ENCODE measurements around the gene PUSL1.

The PUSL1 gene

DNA sequence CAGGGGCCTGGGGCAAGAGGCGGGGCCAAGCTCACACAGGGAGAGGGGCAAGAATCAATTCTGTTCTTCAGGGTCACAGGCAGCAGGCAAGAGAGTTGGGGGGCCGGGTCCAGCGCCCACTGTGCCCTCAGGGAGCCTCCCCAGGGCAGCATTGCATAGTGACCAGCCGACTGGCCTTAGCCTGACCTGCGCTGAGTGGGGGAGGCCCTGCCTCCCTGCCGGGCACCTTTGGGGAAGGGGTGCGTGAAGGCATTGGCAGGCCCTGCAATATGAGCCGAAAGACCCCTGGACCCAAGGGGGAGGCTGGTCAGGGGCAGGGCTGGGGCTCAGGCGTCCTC is 16.0 kb upstream of the PUSL1 start:
- Histone ChIP-seq H3K4me3 (ENCODE audit: insufficient read length, low read depth) (no peak overlapping the region), H3K4me1 (ENCODE audit: insufficient read depth, insufficient read length) (peaks cover 8% of the 10 kb centered on the region), H3K9ac (ENCODE audit: insufficient read length, low read depth) (no peak overlapping the region), H3K9me3 (ENCODE audit: insufficient read depth, low read length) (no peaks in the 10 kb centered on the region), H3K27me3 (ENCODE audit: insufficient read depth, insufficient read length) (no peaks in the 10 kb centered on the region), H3K36me3 (ENCODE audit: insufficient read depth, insufficient read length, low read length) (peaks cover 24% of the 10 kb centered on the region)
- DNase-seq (ENCODE audit: low read depth, low spot score), result no peak
- TF ChIP-seq YY1 (IDR thresholded peaks at IDR 0.05; ENCODE audit: insufficient read depth, insufficient read length), result no peak
- TF ChIP-seq ZNF274 (IDR thresholded peaks at IDR 0.05; ENCODE audit: low read depth, low read length), result no peak
- no peak for TF ChIP-seq SUZ12 (IDR thresholded peaks at IDR 0.05; ENCODE audit: extremely low read depth, insufficient read depth, insufficient read length)

GRCh38 chr1:1292851-1293250 is 15.5 kb upstream of the PUSL1 start:
- no peak overlapping the region for H3K4me3 ChIP-seq (ENCODE audit: insufficient read length, low read depth)
- no peak for TF ChIP-seq YY1 (IDR thresholded peaks at IDR 0.05; ENCODE audit: insufficient read depth, insufficient read length)
- no peak for DNase-seq (ENCODE audit: low read depth, low spot score)
- no peaks in the 10 kb centered on the region for H3K9me3 ChIP-seq (ENCODE audit: insufficient read depth, low read length)
- no peak overlapping the region for H3K9ac ChIP-seq (ENCODE audit: insufficient read length, low read depth)
- H3K4me1 ChIP-seq (ENCODE audit: insufficient read depth, insufficient read length), result peaks cover 8% of the 10 kb centered on the region
- H3K36me3 ChIP-seq (ENCODE audit: insufficient read depth, insufficient read length, low read length), result peaks cover 28% of the 10 kb centered on the region
- no peaks in the 10 kb centered on the region for H3K27me3 ChIP-seq (ENCODE audit: insufficient read depth, insufficient read length)

DNA sequence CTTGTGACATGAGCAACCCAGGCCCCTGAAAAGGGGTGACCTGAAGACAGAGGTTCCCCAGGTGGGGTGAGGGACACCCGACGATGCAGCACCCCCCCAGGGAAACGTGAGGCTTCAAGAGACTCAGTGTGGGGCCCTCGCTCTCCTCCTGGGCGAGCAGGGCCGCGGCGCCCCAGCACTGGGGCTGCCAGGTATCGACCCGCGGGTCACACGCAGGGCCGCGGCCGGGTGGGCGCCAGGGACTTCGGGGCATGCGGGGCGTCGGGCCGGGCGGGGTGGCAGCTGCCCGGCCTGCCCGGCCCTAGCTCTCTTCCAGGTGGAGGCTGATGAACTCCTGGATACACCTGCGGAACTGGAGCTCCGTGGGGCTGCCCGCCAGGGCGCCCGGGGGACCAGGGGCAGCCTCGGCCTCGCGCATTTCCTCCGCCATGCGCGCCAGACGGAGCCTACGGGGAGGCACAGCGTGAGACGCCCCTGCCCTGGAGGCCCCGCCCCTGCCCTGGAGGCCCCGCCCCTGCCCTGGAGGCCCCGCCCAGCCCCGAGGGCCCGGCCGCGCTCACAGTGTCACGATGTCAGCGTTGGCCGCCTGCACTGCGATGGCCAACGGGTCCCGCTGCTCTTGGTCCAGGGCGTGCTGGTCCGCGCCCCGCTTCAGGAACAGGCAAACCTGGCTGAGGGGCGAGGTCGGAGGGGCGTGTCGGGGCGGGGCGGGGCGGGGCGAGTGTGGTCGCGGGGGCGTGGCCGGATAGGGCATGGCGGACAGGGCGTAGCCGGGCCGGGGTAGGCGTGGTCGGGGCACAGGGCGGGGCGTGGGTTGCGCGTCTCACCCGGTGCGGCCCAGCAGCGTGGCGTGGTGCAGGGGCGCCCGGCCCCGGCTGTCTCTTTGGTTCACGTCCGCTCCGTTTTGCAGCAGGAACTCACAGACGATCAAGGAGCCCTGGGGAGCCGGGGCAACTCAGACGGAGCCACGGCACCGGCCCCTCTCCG is 14.8 kb upstream of the PUSL1 start:
- H3K4me3 ChIP-seq (ENCODE audit: insufficient read length, low read depth), result no peak overlapping the region
- H3K9ac ChIP-seq (ENCODE audit: insufficient read length, low read depth), result no peak overlapping the region
- TF ChIP-seq YY1 (IDR thresholded peaks at IDR 0.05; ENCODE audit: insufficient read depth, insufficient read length), result no peak
- no peak for TF ChIP-seq SUZ12 (IDR thresholded peaks at IDR 0.05; ENCODE audit: extremely low read depth, insufficient read depth, insufficient read length)
- no peak for TF ChIP-seq ZNF274 (IDR thresholded peaks at IDR 0.05; ENCODE audit: low read depth, low read length)
- H3K27me3 ChIP-seq (ENCODE audit: insufficient read depth, insufficient read length), result no peaks in the 10 kb centered on the region
- no peak for DNase-seq (ENCODE audit: low read depth, low spot score)
- H3K9me3 ChIP-seq (ENCODE audit: insufficient read depth, low read length), result no peaks in the 10 kb centered on the region
- H3K4me1 ChIP-seq (ENCODE audit: insufficient read depth, insufficient read length), result peaks cover 8% of the 10 kb centered on the region
- H3K36me3 ChIP-seq (ENCODE audit: insufficient read depth, insufficient read length, low read length), result peaks cover 32% of the 10 kb centered on the region

DNA sequence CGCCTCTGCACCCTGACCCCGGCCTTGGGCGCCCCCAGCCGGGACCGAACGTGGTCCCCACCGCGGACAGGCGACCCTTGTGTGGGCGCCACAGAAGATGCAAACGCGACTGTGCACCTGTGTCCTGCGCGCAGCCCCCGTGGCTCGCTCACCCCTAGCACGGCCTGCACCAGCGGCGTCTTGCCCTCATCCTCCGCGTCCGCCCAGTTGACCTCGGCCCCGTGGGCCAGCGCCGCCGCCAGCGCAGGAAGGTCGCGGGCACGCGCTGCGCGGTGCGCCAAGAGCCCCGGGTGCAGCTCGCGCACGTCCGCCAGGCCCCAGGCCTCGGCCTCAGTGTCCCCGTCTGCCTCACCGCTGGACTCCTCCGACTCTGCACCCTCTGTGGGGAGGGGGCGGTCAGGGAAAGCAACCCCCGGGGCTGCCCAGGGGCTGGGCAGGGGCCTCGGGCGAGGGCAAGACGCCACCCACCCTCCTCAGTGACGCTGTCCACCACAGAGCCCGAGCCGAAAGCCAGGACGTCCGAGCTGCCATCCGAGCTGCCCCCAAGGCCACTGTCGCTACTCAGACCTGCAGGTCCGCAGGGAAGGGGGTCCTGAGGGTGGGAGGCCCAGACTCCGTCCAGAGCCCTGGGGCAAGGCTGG is 14.0 kb upstream of the PUSL1 start:
- Histone ChIP-seq H3K4me3 (ENCODE audit: insufficient read length, low read depth) (no peak overlapping the region), H3K27me3 (ENCODE audit: insufficient read depth, insufficient read length) (no peaks in the 10 kb centered on the region), H3K9me3 (ENCODE audit: insufficient read depth, low read length) (no peaks in the 10 kb centered on the region), H3K36me3 (ENCODE audit: insufficient read depth, insufficient read length, low read length) (peaks cover 33% of the 10 kb centered on the region), H3K4me1 (ENCODE audit: insufficient read depth, insufficient read length) (peaks cover 12% of the 10 kb centered on the region), H3K9ac (ENCODE audit: insufficient read length, low read depth) (no peak overlapping the region)
- no peak for TF ChIP-seq ZNF274 (IDR thresholded peaks at IDR 0.05; ENCODE audit: low read depth, low read length)
- no peak for TF ChIP-seq SUZ12 (IDR thresholded peaks at IDR 0.05; ENCODE audit: extremely low read depth, insufficient read depth, insufficient read length)
- TF ChIP-seq YY1 (IDR thresholded peaks at IDR 0.05; ENCODE audit: insufficient read depth, insufficient read length), result no peak
- no peak for DNase-seq (ENCODE audit: low read depth, low spot score)

GRCh38 chr1:1295154-1295923 is 13.1 kb upstream of the PUSL1 start:
- no peaks in the 10 kb centered on the region for H3K27me3 ChIP-seq (ENCODE audit: insufficient read depth, insufficient read length)
- no peaks in the 10 kb centered on the region for H3K9me3 ChIP-seq (ENCODE audit: insufficient read depth, low read length)
- no peak for DNase-seq (ENCODE audit: low read depth, low spot score)
- no peak for TF ChIP-seq YY1 (IDR thresholded peaks at IDR 0.05; ENCODE audit: insufficient read depth, insufficient read length)
- TF ChIP-seq SUZ12 (IDR thresholded peaks at IDR 0.05; ENCODE audit: extremely low read depth, insufficient read depth, insufficient read length), result no peak
- TF ChIP-seq ZNF274 (IDR thresholded peaks at IDR 0.05; ENCODE audit: low read depth, low read length), result no peak
- no peak overlapping the region for H3K9ac ChIP-seq (ENCODE audit: insufficient read length, low read depth)
- H3K4me3 ChIP-seq (ENCODE audit: insufficient read length, low read depth), result no peak overlapping the region
- H3K36me3 ChIP-seq (ENCODE audit: insufficient read depth, insufficient read length, low read length), result peaks cover 35% of the 10 kb centered on the region
- peaks cover 10% of the 10 kb centered on the region for H3K4me1 ChIP-seq (ENCODE audit: insufficient read depth, insufficient read length)

GRCh38 chr1:1296070-1297061 is 12.0 kb upstream of the PUSL1 start:
- H3K36me3 ChIP-seq (ENCODE audit: insufficient read depth, insufficient read length, low read length), result peaks cover 35% of the 10 kb centered on the region
- peaks cover 10% of the 10 kb centered on the region for H3K4me1 ChIP-seq (ENCODE audit: insufficient read depth, insufficient read length)
- no peak overlapping the region for H3K4me3 ChIP-seq (ENCODE audit: insufficient read length, low read depth)
- H3K27me3 ChIP-seq (ENCODE audit: insufficient read depth, insufficient read length), result no peaks in the 10 kb centered on the region
- no peaks in the 10 kb centered on the region for H3K9me3 ChIP-seq (ENCODE audit: insufficient read depth, low read length)
- no peak overlapping the region for H3K9ac ChIP-seq (ENCODE audit: insufficient read length, low read depth)
- DNase-seq (ENCODE audit: low read depth, low spot score), result no peak
- no peak for TF ChIP-seq YY1 (IDR thresholded peaks at IDR 0.05; ENCODE audit: insufficient read depth, insufficient read length)
- TF ChIP-seq SUZ12 (IDR thresholded peaks at IDR 0.05; ENCODE audit: extremely low read depth, insufficient read depth, insufficient read length), result no peak
- TF ChIP-seq ZNF274 (IDR thresholded peaks at IDR 0.05; ENCODE audit: low read depth, low read length), result no peak
